Mesodermal cell (in vitro differentiated cells): ENCODE results near the gene NXNL1.

Experiments used
- H3K27ac ChIP-seq: 2 replicates; pipeline ENCODE4 v1.7.0; 2013; ENCODE audit warnings: mild to moderate bottlenecking, low read depth, low read length, moderate library complexity; ENCODE audit not compliant: severe bottlenecking
- H3K36me3 ChIP-seq: 2 replicates; pipeline ENCODE4 v1.7.1; 2013; ENCODE audit warnings: mild to moderate bottlenecking, low read length, moderate library complexity; ENCODE audit not compliant: control insufficient read depth, insufficient read depth
- H3K4me1 ChIP-seq: one replicate; pipeline ENCODE4 v1.7.1; 2013; ENCODE audit warnings: mild to moderate bottlenecking, low read length; ENCODE audit not compliant: insufficient read depth, control insufficient read depth, poor library complexity, severe bottlenecking
- H3K4me3 ChIP-seq: 2 replicates; pipeline ENCODE4 v1.7.0; 2013; ENCODE audit warnings: low read length, control low read depth, mild to moderate bottlenecking; ENCODE audit not compliant: insufficient read depth, poor library complexity, severe bottlenecking; ENCODE audit errors: extremely low read depth
- H3K9me3 ChIP-seq: 2 replicates; pipeline ENCODE4 v1.7.1; 2013; ENCODE audit warnings: mild to moderate bottlenecking, low read length, moderate library complexity; ENCODE audit not compliant: control insufficient read depth
- WGBS, 2 experiments: methylation state at CpG; one replicate each; pipeline ENCODE4 v1.1.5; 2013; ENCODE audit warnings: missing lambda C conversion rate in 2 of 2; ENCODE audit not compliant: insufficient coverage in 2 of 2; 5-methylcytosine and 5-hydroxymethylcytosine counted together

Gene NXNL1

GRCh38 chr19:17414097-17414496 is 46.6 kb downstream of the NXNL1 start:
- 91 to 95% methylated on average over 8 of the region's 8 CpGs for WGBS, 2 experiments
- Histone ChIP-seq H3K9me3 (no peaks in the 10 kb centered on the region), H3K4me3 (no peak overlapping the region), H3K4me1 (peaks cover 12% of the 10 kb centered on the region), H3K36me3 (no peaks in the 10 kb centered on the region), H3K27ac (peak overlapping the region; percentile 5)

- Histone ChIP-seq H3K36me3 (no peaks in the 10 kb centered on the region), H3K4me1 (peaks cover 12% of the 10 kb centered on the region), H3K27ac (peak overlapping the region; percentile 92), H3K9me3 (no peaks in the 10 kb centered on the region), H3K4me3 (no peak overlapping the region)
- 77 to 91% methylated on average over 9 to 10 of the region's 11 CpGs for WGBS, 2 experiments
These were observed 48.9 kb downstream of the NXNL1 start for GRCh38 chr19:17411801-17412200.

- H3K27ac ChIP-seq, result no peak overlapping the region
- H3K4me3 ChIP-seq, result no peak overlapping the region
- no peaks in the 10 kb centered on the region for H3K9me3 ChIP-seq
- WGBS, 2 experiments, result 94 to 100% methylated on average over 2 to 5 of the region's 9 CpGs
- no peaks in the 10 kb centered on the region for H3K36me3 ChIP-seq
- H3K4me1 ChIP-seq, result peaks cover 19% of the 10 kb centered on the region
These were observed 50.7 kb downstream of the NXNL1 start for GRCh38 chr19:17409990-17410389.

DNA sequence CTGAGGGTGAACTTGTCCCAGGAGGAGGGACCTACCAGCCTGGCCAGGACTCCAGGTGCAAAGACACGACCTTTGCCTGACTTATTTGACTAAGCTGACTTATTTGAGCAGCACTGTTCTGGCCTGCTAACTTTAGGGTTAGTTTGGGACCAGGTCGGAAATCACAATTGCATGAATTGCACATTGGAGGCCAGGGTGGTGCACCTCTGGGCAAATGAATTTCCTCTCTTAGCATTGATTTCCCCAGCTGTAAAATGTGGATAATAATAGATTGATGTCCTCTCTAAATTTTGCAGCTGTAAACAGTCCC is 53.9 kb downstream of the NXNL1 start:
- H3K4me3 ChIP-seq, result no peak overlapping the region

GRCh38 chr19:17406046-17406886 is 54.5 kb downstream of the NXNL1 start:
- no peaks in the 10 kb centered on the region for H3K36me3 ChIP-seq
- WGBS, 2 experiments, result 91 to 94% methylated on average over 6 to 8 of the region's 10 CpGs
- peaks cover 12% of the 10 kb centered on the region for H3K4me1 ChIP-seq
- H3K9me3 ChIP-seq, result no peaks in the 10 kb centered on the region
- peak overlapping the region; percentile 41 for H3K27ac ChIP-seq
- H3K4me3 ChIP-seq, result no peak overlapping the region

More for the DNA sequence above, 53.9 kb downstream of the NXNL1 start:
- peaks cover 12% of the 10 kb centered on the region for H3K4me1 ChIP-seq
- H3K9me3 ChIP-seq, result no peaks in the 10 kb centered on the region
- no peaks in the 10 kb centered on the region for H3K36me3 ChIP-seq
- H3K27ac ChIP-seq, result peak overlapping the region; percentile 41
- WGBS, 2 experiments, result 83 to 94% methylated on average over 1 to 2 of the region's 2 CpGs
